NCI-H1436 treated with DMSO at 0.1 percent for 48 hours (cell line): Measurements from ENCODE around the gene STAT3.
A peak's percentile ranks its signal among the peaks of the same experiment; 100 is the strongest.
"Not testable (repeated sequence)": the region's sequence is repeated elsewhere in the genome, so short reads cannot be mapped to it uniquely, and the experiment has no call there.

Source experiments
- DNase-seq: peaks from one replicate; lab custom pipeline; 2025; lab: John Stamatoyannopoulos, UW

The STAT3 gene

DNA sequence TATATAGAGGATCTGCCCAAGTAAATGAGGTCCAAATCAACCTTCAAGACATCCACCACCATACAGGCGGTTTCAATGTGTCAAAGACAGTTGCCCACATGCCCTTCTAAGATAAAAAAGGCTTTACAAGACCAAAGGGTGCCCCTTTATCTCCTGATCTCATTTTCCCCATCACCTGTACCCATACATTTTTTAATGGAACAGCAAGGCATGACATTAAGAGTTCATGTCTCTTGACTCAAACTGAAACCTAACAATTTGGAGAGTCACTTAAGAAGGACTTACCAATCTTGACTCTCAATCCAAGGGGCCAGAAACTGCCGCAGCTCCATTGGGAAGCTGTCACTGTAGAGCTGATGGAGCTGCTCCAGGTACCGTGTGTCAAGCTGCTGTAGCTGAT, 40.1 kb downstream of the STAT3 start:
- no peak for DNase-seq

DNA sequence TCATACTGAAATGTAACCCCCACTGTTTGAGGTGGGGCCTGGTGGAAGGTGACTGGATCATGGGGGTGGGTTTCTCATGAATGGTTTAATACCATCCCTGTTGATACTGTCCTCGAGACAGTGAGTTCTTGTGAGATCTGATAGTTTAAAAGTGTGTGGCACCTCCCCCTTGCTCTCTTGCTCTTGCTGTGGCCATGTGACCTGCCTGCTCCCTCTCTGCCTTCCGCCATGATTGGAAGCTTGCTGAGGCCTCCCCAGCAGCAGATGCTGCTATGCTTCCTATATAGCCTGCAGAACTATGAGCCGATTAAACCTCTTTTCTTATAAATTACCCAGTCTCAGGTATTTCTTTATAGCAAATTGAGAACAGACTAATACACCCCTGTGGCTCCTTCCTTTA, 40.6 kb downstream of the STAT3 start:
- DNase-seq, result no peak

DNA sequence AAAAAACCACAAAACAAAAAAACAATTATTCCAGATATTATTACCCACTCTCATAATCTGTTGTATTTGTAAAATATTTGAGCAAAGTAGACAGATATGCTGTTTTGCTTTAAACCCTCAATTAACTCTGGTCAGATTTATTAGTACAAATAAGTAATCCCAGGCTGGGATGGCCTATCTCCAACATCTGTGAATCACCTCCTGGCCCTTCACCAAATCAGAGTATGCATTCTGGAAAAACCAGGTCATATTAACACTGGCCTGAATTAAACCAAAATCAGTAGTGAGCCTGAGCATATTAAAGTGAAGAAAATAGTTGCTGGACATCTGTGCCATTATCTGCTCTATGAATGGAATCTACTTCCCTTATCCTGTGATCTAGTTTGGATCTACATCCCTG, 41.0 kb downstream of the STAT3 start:
- no peak for DNase-seq

DNA sequence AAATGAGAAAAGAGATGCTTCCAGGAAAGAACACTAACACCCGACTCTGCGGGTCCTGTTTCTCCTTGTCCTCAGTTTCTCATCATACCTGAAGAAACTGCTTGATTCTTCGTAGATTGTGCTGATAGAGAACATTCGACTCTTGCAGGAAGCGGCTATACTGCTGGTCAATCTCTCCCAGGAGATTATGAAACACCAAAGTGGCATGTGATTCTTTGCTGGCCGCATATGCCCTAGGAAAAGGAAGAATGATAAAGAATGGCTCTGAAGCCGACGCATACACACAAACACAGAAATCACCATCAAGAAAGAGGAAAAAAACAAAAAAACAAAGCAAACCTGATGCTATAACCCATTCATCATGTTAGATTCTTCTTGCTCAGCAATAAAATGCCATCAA, 41.8 kb downstream of the STAT3 start:
- no peak for DNase-seq

DNA sequence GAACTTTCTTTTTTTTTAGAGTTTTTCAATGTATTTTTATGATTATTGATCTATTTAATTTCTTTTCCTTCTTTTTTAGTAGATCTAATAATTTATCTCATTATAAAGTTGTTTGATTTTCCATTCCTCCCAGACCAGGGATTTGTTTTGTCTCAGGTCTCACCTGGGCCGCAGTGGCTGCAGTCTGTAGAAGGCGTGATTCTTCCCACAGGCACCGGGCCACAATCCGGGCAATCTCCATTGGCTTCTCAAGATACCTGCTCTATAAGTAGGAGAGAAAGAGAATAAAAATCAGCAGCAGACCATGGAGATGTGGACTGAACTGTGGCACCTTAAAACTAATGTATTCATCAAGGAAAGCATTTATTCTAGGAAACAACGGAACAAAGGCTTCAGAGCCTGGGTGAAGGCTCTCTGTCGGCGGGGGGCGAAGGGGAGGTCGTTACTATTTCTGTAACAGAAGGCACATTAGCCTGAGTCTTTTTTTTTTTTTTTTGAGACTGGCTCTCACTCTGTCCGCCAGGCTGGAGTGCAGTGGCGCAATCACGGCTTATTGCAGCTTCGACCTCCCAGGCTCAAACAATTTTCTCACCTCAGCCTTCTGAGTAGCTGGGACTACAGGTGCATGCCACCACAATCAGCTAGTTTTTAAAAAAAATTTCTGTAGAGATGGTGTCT, 42.7 kb downstream of the STAT3 start:
- no peak for DNase-seq

DNA sequence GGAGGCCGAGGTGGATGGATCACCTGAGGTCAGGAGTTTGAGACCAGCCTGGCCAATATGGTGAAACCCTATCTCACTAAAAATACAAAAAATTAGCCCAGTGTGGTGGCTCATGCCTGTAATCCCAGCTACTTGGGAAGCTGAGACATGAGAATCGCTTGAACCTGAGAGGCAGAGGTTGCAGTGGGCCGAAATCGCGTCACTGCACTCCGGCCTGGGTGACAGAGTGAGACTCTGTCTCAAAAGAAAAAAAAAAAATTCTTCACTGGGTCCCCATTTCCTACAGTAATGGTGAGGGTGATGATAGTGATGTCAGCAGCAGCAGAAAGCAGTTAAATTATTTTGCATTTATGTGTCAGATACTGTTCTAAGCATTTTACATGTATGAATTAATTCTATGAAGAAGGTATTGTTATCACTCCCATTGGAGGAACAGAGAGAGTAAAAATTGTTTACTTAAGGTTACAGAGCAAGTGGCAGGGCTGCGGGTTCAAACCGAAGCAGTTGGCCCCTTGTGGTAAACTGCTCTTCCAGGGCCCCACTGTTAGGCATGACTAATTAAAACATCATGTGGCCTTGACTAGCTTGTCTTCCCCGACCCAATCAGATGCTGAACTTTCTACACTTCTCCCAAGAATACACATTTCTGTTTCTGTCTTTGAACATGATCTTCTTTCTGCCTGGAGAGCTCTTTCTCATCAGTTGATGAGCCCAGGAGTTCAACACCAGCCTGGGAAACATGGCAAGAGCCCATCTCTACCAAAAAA, 45.8 kb downstream of the STAT3 start:
- DNase-seq, result no peak

DNA sequence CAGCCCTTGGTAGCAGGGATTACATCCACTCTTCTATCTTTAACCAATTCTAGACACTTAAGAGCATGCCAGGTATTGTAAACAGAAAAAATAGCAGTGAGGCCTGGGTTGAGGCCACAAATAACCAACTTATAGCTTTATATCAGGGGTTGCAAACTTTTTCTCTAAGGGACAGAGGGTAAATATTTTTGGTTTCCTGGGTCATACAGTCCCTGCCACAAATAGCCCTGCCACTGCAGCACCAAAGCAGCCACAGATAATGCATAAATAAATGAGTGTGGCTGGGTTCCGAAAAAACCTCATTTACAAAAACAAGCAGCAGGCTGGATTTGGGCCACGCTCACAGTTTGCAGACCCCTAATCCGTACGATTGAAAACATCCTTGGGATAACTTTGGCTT, 46.7 kb downstream of the STAT3 start:
- DNase-seq, result no peak

DNA sequence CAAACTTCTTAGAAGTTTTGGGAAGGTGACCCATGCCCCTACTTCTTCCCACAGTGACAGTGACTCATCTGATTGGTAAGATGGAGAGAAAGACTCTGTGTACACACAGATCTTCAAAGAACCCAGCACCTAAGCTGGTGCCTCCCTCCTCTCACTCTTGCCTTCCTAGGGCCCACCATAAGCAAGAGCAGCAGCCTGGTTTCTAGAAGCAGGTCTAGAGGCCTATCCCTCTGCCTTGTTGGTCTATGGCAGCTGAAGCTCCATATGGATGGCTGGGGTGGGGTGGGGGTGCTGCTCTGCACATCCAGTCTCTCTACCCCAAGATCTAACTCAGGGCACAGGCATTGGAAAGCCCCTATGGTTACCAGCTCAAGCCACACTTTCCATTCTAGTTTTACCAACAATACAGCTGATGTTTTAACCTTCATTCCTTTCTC, 47.5 kb downstream of the STAT3 start:
- DNase-seq, result no peak

DNA sequence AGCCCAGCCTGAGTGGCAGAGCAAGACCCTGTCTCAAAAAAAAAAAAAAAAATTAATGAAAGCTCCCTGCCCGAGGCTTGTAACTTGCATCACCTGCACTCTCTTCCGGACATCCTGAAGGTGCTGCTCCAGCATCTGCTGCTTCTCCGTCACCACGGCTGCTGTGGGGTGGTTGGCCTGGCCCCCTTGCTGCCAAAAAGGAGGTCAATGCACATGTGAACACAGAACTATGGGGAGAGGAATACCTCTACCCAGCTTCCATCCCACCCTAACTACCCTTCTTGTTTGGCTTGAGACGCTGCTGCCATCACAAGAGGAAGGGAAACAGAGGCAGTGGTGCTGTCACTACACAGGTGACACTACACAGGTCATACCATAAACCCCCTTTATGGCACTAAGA, 49.0 kb downstream of the STAT3 start:
- no peak for DNase-seq

DNA sequence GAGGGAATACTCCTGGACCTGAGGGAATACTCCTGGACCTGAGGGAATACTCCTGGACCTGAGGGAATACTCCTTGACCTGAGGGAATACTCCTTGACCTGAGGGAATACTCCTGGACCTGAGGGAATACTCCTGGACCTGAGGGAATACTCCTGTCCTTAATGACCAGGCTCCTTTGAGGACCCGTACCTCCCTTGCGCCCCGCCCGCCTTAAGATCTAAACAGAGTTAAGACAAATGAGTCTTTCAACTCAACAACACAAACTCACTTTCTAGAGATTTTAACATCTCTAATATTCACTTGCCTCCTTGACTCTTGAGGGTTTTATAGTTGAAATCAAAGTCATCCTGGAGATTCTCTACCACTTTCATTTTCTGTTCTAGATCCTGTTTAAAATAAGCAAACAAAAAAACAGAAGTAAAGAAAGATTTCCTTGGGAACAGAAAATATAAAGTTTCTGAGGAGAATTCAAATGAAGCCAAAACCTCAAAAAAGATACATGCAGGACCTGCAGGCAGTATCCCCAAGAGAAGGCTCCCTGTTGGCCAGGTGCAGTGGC, 49.7 kb downstream of the STAT3 start:
- no peak for DNase-seq

DNA sequence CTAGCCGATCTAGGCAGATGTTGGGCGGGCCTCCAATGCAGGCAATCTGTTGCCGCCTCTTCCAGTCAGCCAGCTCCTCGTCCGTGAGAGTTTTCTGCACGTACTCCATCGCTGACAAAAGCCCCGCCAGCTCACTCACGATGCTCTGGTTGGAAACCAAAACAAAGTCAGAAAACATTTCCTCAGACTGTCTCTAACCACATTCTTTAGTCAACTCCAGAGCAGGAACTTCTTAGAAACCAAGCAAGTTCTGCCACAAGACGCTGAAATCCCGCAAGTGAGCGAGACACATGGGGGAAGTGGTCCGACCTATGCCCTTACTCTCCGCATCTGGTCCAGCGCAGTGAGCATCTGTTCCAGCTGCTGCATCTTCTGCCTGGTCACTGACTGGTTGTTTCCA, 50.8 kb downstream of the STAT3 start:
- DNase-seq, result no peak

DNA sequence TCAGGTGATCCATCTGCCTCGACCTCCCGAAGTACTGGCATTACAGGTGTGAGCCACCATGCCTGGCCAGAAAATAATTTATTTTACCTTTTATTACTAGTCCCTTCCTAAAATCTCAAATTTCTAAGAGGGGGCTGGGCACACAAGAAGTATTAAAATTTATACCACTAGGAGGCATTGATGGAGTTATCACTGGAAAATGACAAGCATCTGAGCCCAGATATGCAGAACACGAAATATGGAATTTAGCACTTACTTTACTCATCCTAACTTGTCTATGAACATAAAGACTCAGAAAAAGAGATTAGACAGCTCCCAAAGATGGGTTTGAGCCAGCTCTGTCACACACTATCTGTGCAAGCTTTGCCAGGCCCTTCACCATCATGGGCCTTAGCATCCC, 53.6 kb downstream of the STAT3 start:
- no peak for DNase-seq

DNA sequence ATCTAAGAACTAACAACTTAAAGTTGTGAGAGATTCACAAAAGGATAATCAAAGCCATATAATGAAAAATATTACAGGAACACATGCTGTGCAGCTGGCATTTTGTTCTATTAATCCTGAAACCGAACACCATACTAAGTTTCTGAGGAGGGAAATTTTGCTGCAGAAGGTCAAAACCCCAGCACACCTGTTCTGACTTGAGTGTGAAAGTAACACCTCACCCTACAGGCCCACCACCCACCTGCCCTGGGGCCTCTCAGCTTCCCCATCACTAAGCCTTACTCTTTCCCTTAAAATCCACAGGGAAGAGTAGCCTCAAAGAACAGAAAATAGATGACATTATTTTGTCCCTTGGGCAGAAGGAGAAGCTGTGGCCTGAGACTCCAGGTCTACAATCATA, 55.2 kb downstream of the STAT3 start:
- DNase-seq, result no peak

DNA sequence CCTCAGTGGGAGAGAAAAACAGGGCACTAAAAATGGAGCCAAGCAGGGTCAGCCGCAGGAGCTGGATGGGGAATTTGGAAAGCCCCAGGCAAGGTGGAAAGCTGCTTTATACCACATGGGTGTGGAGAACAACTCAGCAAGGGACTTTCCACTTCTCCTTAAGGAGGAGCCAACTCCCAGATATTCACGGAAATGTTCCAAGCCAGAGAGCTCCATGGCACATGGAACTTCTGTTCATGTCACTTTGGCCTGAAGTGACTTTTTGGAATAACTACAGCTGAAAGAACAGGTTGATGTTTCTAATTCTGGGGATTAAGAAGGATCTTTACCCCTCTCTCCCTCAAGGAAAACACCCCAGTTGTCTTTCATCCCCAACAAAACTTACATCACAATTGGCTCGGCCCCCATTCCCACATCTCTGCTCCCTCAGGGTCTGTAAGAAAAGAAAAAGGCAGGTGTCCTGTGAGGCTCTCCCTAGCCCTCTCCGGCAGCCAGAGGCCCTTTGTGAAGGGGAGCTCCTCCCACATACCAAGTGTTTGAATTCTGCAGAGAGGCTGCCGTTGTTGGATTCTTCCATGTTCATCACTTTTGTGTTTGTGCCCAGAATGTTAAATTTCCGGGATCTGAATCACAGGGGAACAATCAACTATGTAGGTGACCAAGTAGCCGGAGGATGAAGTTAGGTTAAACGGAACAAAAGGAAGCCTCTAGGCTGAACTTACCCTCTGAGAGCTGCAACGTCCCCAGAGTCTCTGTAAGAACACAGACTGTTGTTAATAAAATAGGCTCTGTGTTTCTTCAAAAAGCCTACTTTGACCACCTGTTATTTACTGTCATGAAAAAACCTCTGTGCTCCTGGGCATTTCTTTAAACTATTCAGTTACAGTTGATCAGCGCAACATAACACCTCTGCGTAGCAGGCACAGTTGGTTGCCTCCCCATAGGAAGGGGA, 58.9 kb downstream of the STAT3 start:
- DNase-seq, result no peak

DNA sequence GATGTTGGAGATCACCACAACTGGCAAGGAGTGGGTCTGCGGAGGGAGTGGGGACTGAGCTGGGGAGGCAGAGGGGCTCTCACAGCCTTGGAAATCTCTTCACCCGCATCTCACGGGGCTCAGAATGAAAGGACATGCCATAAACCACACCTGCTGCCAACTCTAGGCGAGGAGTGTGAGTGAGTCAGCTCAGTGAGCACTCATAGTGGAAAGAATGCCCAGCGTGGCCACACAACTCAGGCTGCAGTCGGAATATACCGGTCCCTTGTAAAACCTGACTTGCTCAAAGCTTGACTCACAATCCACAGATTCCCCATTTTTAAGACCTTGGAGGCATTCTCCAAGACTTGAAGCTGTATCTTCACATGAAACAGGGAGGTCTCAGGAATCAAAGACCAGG, 63.2 kb downstream of the STAT3 start:
- no peak for DNase-seq

DNA sequence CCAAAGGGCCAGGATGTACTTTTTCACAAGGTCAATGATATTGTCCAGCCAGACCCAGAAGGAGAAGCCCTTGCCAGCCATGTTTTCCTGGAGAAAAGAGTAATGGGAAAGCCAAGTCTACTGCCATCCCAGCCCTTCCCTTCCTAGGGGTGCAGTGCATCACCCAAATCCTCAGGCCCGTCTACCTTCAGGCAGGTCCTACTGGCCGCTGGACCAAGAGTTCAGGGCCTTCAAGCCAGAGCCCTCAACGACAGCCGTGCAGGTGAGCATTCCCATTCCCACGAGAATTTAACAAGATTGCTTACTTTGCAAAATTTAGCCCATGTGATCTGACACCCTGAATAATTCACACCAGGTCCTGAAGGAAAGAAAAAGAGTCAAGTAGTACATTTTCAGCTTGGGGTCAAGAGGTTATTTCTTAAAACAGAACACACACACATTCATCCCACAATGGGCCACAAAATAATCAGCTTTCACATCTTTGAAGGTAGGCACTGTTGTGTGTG, 64.9 kb downstream of the STAT3 start:
- no peak for DNase-seq

DNA sequence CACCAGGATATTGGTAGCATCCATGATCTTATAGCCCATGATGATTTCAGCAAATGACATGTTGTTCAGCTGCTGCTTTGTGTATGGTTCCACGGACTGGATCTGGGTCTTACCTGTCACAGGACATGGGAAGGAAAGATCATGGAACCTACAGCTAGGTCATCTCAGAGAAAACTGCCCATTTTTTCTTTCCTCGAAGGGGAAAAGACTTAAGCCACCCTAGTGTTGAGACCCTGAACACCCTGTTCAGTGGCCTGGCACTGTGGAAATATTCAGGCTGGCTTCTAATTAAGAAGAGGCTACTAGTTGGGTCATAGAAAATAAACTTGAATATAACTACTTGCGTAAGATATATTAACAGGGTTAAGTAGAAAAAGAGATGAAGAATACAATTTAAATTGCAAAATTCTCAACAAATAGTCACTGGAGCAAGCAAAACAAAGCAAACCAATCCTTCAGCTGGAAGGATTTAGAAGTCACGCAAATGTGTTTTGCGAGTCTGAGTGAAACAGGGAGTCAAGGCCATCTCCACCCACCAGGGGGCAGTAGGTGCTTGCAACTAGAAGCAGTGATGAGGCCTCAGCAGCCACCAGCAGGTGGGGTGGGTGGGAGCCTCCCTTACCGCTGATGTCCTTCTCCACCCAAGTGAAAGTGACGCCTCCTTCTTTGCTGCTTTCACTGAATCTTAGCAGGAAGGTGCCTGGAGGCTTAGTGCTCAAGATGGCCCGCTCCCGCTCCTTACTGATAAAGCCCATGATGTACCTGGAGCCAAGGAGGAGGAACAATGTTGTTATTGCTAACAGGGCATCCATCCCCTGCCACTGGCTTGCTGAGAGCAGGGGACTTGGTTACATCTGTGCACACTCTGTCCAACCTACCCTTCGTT, 65.6 kb downstream of the STAT3 start:
- peak; percentile 67 for DNase-seq

DNA sequence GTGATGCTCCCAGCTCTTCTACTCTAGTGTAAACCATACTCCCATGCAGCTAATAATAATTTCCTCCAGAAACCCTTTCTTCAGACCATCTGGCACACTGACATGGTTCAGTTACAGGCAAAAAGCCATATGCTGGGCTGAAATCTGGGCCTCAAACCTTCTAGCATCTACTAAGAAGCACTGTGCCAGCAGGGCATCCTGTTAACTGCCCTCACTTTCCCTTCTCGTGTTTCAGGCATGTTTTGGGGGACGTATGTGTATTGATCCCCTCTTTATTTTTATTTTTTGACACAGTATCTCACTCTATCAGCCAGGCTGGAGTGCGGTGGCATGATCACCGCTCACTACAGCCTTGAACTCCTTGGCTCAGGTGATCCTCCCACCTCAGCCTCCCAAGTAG, 66.7 kb downstream of the STAT3 start:
- no peak for DNase-seq

DNA sequence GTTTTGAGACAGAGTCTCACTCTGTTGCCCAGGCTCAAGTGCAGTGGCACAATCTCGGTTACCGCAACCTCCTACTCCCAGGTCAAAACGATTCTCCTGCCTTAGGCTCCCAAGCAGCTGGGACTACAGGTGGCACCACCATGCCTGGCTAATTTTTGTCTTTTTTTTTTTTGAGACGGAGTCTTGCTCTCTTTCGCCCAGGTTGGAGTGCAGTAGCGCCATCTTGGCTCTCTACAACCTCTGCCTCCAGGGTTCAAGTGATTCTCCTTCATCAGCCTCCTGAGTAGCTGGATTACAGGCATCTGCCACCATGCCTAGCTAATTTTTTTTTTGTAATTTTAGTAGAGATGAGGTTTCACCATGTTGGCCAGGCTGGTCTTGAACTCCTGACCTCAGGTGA, 70.3 kb downstream of the STAT3 start:
- not testable (repeated sequence) for DNase-seq

DNA sequence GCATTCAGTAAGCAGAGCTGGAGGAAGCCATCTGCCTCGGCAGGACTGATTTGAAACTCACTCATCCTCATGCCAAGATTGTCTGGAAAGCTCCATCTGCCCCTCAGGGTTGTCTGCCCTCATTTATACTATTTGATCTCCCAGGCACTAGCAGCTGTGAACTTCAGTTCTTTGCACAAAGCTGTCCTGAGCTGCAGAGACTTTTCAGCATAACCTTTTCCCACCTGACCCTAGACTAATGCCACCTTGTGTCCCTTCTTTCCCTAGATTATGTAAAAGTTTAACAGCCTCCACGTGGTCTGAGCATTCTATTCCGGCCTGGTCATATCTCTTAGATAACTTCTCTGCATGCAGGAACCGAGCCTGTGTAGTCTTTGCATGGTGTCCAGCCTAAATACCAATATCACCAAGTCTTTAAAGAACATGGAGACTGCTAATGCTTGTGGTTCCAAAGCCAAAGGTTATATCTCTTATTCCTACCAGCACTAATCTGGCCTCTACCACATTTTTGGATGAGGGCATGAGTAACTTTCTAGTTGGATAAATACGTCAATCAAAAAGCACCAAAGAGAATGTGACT, 70.9 kb downstream of the STAT3 start:
- DNase-seq, result no peak

DNA sequence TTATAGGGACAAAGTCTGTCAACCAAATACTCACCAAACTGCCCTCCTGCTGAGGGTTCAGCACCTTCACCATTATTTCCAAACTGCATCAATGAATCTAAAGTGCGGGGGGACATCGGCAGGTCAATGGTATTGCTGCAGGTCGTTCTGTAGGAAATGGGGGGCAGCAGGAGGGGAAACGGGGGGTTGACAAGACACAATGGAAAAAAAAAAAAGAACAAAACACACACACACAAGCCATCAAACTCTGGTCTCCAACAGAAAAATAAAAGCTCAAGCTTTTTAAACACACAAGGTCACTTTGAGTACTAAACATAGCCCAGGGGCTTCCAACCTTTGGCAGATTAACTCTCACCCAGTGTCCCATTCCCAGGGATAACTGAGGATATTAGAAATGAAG, 71.5 kb downstream of the STAT3 start:
- DNase-seq, result no peak
